ENCODE measurements around the gene CDH13. TPM values are rescaled to one million over a fixed set of nuclear protein-coding genes. Genes with fewer than 3 reads are reported as not detected.

CDH13 gene
- total RNA-seq, 1 donor from 2014 or later = 46.4 TPM

GRCh38 chr16:82945420-82946101 lies 318.8 kb downstream of the CDH13 start:
- no peaks in the 10 kb centered on the region for H3K4me1 Mint-ChIP-seq (ENCODE audit: unreplicated experiment)
- H3K4me3 Mint-ChIP-seq = no peak overlapping the region
- H3K27ac Mint-ChIP-seq = no peak overlapping the region
- DNase-seq (ENCODE audit: extremely low spot score, unreplicated experiment) = no peak
- H3K36me3 Mint-ChIP-seq = no peaks in the 10 kb centered on the region
- H3K27me3 Mint-ChIP-seq = no peaks in the 10 kb centered on the region
- no peaks in the 10 kb centered on the region for H3K9me3 Mint-ChIP-seq
- no peak for TF ChIP-seq CTCF (conservative IDR thresholded peaks at IDR 0.05)

- Mint-ChIP-seq H3K9me3 (no peaks in the 10 kb centered on the region), H3K4me1 (ENCODE audit: unreplicated experiment) (no peaks in the 10 kb centered on the region), H3K36me3 (no peaks in the 10 kb centered on the region), H3K4me3 (no peak overlapping the region), H3K27me3 (no peaks in the 10 kb centered on the region), H3K27ac (no peak overlapping the region)
- no peak for TF ChIP-seq CTCF (conservative IDR thresholded peaks at IDR 0.05)
- no peak for DNase-seq (ENCODE audit: extremely low spot score, unreplicated experiment)
These were observed 320.9 kb downstream of the CDH13 start for GRCh38 chr16:82947698-82948097.

GRCh38 chr16:82949016-82949415 lies 322.2 kb downstream of the CDH13 start:
- no peak for TF ChIP-seq CTCF (conservative IDR thresholded peaks at IDR 0.05)
- no peaks in the 10 kb centered on the region for H3K4me1 Mint-ChIP-seq (ENCODE audit: unreplicated experiment)
- H3K9me3 Mint-ChIP-seq = no peaks in the 10 kb centered on the region
- DNase-seq (ENCODE audit: extremely low spot score, unreplicated experiment) = no peak
- no peak overlapping the region for H3K4me3 Mint-ChIP-seq
- H3K27me3 Mint-ChIP-seq = no peaks in the 10 kb centered on the region
- no peaks in the 10 kb centered on the region for H3K36me3 Mint-ChIP-seq
- no peak overlapping the region for H3K27ac Mint-ChIP-seq

- TF ChIP-seq CTCF (conservative IDR thresholded peaks at IDR 0.05) = no peak
- Mint-ChIP-seq H3K4me3 (no peak overlapping the region), H3K27me3 (peaks cover 4% of the 10 kb centered on the region), H3K36me3 (no peaks in the 10 kb centered on the region), H3K27ac (no peak overlapping the region), H3K4me1 (ENCODE audit: unreplicated experiment) (no peaks in the 10 kb centered on the region), H3K9me3 (no peaks in the 10 kb centered on the region)
- DNase-seq (ENCODE audit: extremely low spot score, unreplicated experiment) = no peak
These were observed 326.7 kb downstream of the CDH13 start for GRCh38 chr16:82953517-82953916.

GRCh38 chr16:82954224-82954929 lies 327.6 kb downstream of the CDH13 start:
- no peak overlapping the region for H3K4me3 Mint-ChIP-seq

More at GRCh38 chr16:82954224-82954929, 327.6 kb downstream of the CDH13 start:
- Mint-ChIP-seq H3K9me3 (no peaks in the 10 kb centered on the region), H3K27ac (no peak overlapping the region), H3K4me1 (ENCODE audit: unreplicated experiment) (no peaks in the 10 kb centered on the region), H3K27me3 (peaks cover 4% of the 10 kb centered on the region), H3K36me3 (no peaks in the 10 kb centered on the region)
- TF ChIP-seq CTCF (conservative IDR thresholded peaks at IDR 0.05) = no peak
- DNase-seq (ENCODE audit: extremely low spot score, unreplicated experiment) = no peak
